ENCODE data around the gene NBAS. TPM values are rescaled to one million over a fixed set of nuclear protein-coding genes. Genes with fewer than 3 reads are reported as not detected.

NBAS gene
- polyA plus RNA-seq, 1 donor from 2014 or later = 31.9 TPM

DNA sequence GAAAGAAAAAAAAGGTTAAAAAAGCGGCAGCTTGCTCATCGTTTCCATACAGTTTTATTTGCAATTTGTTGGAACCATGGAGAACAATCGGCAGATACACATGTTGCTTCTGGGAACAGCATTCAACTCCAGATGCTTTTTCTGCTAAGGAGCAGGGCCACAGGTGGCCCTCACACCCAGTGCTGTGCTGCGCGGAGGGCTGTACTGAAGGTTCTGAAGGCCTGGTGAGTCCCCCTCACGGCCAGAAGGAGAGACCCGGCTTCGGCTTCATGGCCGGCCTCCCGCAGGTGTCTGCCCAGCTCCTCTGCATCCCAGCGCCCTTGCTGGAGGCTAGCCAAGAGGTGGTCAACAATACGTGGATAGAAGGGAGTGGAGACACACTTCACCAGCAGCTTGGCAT is 394.3 kb downstream of the NBAS start:
- Histone ChIP-seq H4K20me1 (ENCODE audit: insufficient read depth) (no peaks in the 10 kb centered on the region), H3K4me3 (ENCODE audit: low read length) (no peak overlapping the region), H3K9me3 (ENCODE audit: low read length) (no peaks in the 10 kb centered on the region), H3F3A (ENCODE audit: insufficient read depth, low read length, poor library complexity, severe bottlenecking) (no peaks in the 10 kb centered on the region), H3K9me2 (ENCODE audit: insufficient read depth, low read length) (no peaks in the 10 kb centered on the region), H3K36me3 (ENCODE audit: insufficient read depth, low read length) (no peaks in the 10 kb centered on the region), H3K79me2 (replicated peaks; ENCODE audit: insufficient read depth, low read length) (no peaks in the 10 kb centered on the region), H3K27ac (ENCODE audit: low read length) (no peak overlapping the region), H3K27me3 (ENCODE audit: insufficient read depth, low read depth, low read length) (no peaks in the 10 kb centered on the region), H3K4me2 (ENCODE audit: low read length) (no peak overlapping the region), H3K9ac (ENCODE audit: low read length) (no peak overlapping the region), H2AFZ (ENCODE audit: low read depth, low read length) (no peak overlapping the region)
- TF ChIP-seq POLR2AphosphoS5 (IDR thresholded peaks at IDR 0.05) (no peak), MXI1 (conservative IDR thresholded peaks at IDR 0.05; ENCODE audit: poor library complexity, severe bottlenecking) (no peak)

DNA sequence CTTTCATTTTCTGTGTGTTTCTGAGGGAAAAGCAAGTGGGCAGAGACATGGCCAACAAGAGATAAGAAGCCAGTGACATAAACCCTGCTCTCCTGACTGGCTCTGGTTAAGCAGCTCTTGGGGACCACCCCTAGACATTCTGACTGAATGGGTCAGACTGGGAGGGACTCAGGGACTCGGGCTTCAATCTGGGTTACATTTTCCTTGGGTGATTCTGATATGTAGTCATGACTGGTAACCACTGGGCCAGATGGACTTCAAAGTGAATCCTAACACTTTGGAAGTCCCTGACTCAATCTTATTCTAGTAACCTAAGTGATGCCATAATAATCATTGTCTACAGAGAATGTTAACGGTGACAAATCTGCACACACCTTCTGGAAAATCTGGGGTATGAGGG is 397.8 kb downstream of the NBAS start:
- no peak for TF ChIP-seq SMC3 (conservative IDR thresholded peaks at IDR 0.05; ENCODE audit: poor library complexity)
- no peak for TF ChIP-seq POLR2AphosphoS5 (IDR thresholded peaks at IDR 0.05)
- no peak for TF ChIP-seq RAD21 (conservative IDR thresholded peaks at IDR 0.05)
- TF ChIP-seq, protein P1, sequence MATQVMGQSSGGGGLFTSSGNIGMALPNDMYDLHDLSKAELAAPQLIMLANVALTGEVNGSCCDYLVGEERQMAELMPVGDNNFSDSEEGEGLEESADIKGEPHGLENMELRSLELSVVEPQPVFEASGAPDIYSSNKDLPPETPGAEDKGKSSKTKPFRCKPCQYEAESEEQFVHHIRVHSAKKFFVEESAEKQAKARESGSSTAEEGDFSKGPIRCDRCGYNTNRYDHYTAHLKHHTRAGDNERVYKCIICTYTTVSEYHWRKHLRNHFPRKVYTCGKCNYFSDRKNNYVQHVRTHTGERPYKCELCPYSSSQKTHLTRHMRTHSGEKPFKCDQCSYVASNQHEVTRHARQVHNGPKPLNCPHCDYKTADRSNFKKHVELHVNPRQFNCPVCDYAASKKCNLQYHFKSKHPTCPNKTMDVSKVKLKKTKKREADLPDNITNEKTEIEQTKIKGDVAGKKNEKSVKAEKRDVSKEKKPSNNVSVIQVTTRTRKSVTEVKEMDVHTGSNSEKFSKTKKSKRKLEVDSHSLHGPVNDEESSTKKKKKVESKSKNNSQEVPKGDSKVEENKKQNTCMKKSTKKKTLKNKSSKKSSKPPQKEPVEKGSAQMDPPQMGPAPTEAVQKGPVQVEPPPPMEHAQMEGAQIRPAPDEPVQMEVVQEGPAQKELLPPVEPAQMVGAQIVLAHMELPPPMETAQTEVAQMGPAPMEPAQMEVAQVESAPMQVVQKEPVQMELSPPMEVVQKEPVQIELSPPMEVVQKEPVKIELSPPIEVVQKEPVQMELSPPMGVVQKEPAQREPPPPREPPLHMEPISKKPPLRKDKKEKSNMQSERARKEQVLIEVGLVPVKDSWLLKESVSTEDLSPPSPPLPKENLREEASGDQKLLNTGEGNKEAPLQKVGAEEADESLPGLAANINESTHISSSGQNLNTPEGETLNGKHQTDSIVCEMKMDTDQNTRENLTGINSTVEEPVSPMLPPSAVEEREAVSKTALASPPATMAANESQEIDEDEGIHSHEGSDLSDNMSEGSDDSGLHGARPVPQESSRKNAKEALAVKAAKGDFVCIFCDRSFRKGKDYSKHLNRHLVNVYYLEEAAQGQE (IDR thresholded peaks at IDR 0.05; ENCODE audit: borderline replicate concordance) = no peak
- TF ChIP-seq TAF1 (IDR thresholded peaks at IDR 0.05; ENCODE audit: low read depth) = no peak
- TF ChIP-seq, protein P2, sequence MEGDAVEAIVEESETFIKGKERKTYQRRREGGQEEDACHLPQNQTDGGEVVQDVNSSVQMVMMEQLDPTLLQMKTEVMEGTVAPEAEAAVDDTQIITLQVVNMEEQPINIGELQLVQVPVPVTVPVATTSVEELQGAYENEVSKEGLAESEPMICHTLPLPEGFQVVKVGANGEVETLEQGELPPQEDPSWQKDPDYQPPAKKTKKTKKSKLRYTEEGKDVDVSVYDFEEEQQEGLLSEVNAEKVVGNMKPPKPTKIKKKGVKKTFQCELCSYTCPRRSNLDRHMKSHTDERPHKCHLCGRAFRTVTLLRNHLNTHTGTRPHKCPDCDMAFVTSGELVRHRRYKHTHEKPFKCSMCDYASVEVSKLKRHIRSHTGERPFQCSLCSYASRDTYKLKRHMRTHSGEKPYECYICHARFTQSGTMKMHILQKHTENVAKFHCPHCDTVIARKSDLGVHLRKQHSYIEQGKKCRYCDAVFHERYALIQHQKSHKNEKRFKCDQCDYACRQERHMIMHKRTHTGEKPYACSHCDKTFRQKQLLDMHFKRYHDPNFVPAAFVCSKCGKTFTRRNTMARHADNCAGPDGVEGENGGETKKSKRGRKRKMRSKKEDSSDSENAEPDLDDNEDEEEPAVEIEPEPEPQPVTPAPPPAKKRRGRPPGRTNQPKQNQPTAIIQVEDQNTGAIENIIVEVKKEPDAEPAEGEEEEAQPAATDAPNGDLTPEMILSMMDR (IDR thresholded peaks at IDR 0.05; ENCODE audit: poor library complexity, severe bottlenecking) = no peak
- TF ChIP-seq EP300 (conservative IDR thresholded peaks at IDR 0.05; ENCODE audit: poor library complexity, severe bottlenecking) = no peak
- no peak for TF ChIP-seq EZH2 (IDR thresholded peaks at IDR 0.05; ENCODE audit: borderline replicate concordance, insufficient read depth, low read length, poor library complexity, severe bottlenecking)
- no peak for TF ChIP-seq MXI1 (conservative IDR thresholded peaks at IDR 0.05; ENCODE audit: poor library complexity, severe bottlenecking)
- Histone ChIP-seq H3K9me2 (ENCODE audit: insufficient read depth, low read length) (no peaks in the 10 kb centered on the region), H3K4me3 (ENCODE audit: low read length) (no peak overlapping the region), H3K27me3 (ENCODE audit: insufficient read depth, low read depth, low read length) (no peaks in the 10 kb centered on the region), H3F3A (ENCODE audit: insufficient read depth, low read length, poor library complexity, severe bottlenecking) (no peaks in the 10 kb centered on the region), H3K9ac (ENCODE audit: low read length) (no peak overlapping the region), H3K79me2 (replicated peaks; ENCODE audit: insufficient read depth, low read length) (no peaks in the 10 kb centered on the region), H3K9me3 (ENCODE audit: low read length) (no peaks in the 10 kb centered on the region), H3K4me2 (ENCODE audit: low read length) (no peak overlapping the region), H3K36me3 (ENCODE audit: insufficient read depth, low read length) (no peaks in the 10 kb centered on the region), H3K27ac (ENCODE audit: low read length) (no peak overlapping the region), H2AFZ (ENCODE audit: low read depth, low read length) (no peak overlapping the region), H4K20me1 (ENCODE audit: insufficient read depth) (no peaks in the 10 kb centered on the region)

DNA sequence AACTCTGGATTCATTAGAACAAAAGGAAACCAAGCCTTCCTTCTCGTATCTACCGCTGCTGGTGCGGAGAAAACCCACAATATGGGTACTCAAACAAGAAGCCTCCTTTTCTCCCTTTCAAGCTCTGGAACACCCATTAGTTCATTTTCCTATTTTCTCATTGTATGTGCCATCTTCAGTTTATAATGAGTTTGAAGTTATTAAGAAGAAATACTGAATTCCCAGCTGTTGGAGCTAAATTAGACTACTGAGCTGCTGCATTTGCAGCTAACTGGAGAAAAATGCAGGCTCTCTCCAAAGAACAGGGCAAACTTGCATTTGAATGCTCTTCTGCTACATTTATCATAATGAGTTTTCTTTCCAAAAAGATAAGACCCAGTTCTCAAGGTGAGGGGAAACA is 398.5 kb downstream of the NBAS start:
- Histone ChIP-seq H2AFZ (ENCODE audit: low read depth, low read length) (no peak overlapping the region), H3K36me3 (ENCODE audit: insufficient read depth, low read length) (no peaks in the 10 kb centered on the region), H3K4me3 (ENCODE audit: low read length) (no peak overlapping the region), H3K27ac (ENCODE audit: low read length) (no peak overlapping the region), H3K9ac (ENCODE audit: low read length) (no peak overlapping the region), H3K9me3 (ENCODE audit: low read length) (no peaks in the 10 kb centered on the region), H3K9me2 (ENCODE audit: insufficient read depth, low read length) (no peaks in the 10 kb centered on the region), H4K20me1 (ENCODE audit: insufficient read depth) (no peaks in the 10 kb centered on the region), H3K27me3 (ENCODE audit: insufficient read depth, low read depth, low read length) (no peaks in the 10 kb centered on the region), H3K4me2 (ENCODE audit: low read length) (no peak overlapping the region), H3F3A (ENCODE audit: insufficient read depth, low read length, poor library complexity, severe bottlenecking) (no peaks in the 10 kb centered on the region), H3K79me2 (replicated peaks; ENCODE audit: insufficient read depth, low read length) (no peaks in the 10 kb centered on the region)
- no peak for TF ChIP-seq MXI1 (conservative IDR thresholded peaks at IDR 0.05; ENCODE audit: poor library complexity, severe bottlenecking)
- no peak for TF ChIP-seq RAD21 (conservative IDR thresholded peaks at IDR 0.05)
- no peak for TF ChIP-seq EP300 (conservative IDR thresholded peaks at IDR 0.05; ENCODE audit: poor library complexity, severe bottlenecking)
- TF ChIP-seq, protein P1 (IDR thresholded peaks at IDR 0.05; ENCODE audit: borderline replicate concordance) = no peak

Measured in neural cell (in vitro differentiated cells).